H1 (cell line): ENCODE measurements around the gene SPTSSA. TPM values are rescaled to one million over a fixed set of nuclear protein-coding genes. Genes with fewer than 3 reads are reported as not detected.

ENCODE experiments used
- CTCF ChIA-PET: fragments of 300-600 bp; sonication (Branson Sonifier 250); formaldehyde crosslinking; loops from one replicate; lab custom pipeline; 2021; ENCODE audit not compliant: partially characterized antibody; lab: Charles Lee
- POLR2A ChIA-PET: fragments of 300-600 bp; sonication (Branson Sonifier 250); formaldehyde crosslinking; loops from one replicate; lab custom pipeline; 2021; ENCODE audit warnings: inconsistent platforms; ENCODE audit not compliant: partially characterized antibody; lab: Charles Lee
- DNase-seq, 2 experiments: peaks; one replicate each; pipeline versions ENCODE4 v3.0.0 to v3.0.0-alpha.2; 2010 to 2022; ENCODE audit warnings: low spot score in 2 of 2, low read depth in 1 of 2, mixed read lengths in 1 of 2
- FAIRE-seq: peaks from 2 replicates; lab custom pipeline; 2011; peaks lifted over from hg19 to GRCh38; lab: Jason Lieb, UNC
- H2AFZ ChIP-seq: 2 replicates; pipeline ENCODE4 v1.8.1; 2012; ENCODE audit warnings: low read length, inconsistent platforms
- H2AK5ac ChIP-seq: 2 replicates; pipeline ENCODE4 v1.6.1; 2013; ENCODE audit warnings: low read depth, low read length
- H2BK120ac ChIP-seq: replicated peaks from 2 replicates; pipeline ENCODE3; 2013; ENCODE audit warnings: low read depth, low read length, inconsistent platforms
- H2BK12ac ChIP-seq: 2 replicates; pipeline ENCODE4 v1.6.1; 2013; ENCODE audit warnings: low read depth, low read length
- H2BK15ac ChIP-seq: 2 replicates; pipeline ENCODE4 v1.6.1; 2013; ENCODE audit warnings: low read length
- H2BK20ac ChIP-seq: 2 replicates; pipeline ENCODE4 v1.6.1; 2013; ENCODE audit warnings: low read length
- H2BK5ac ChIP-seq: 2 replicates; pipeline ENCODE4 v1.6.1; 2013; ENCODE audit warnings: low read depth, low read length
- H3K14ac ChIP-seq: 2 replicates; pipeline ENCODE4 v1.6.1; 2013; ENCODE audit warnings: inconsistent platforms; ENCODE audit not compliant: insufficient read length
- H3K18ac ChIP-seq: 2 replicates; pipeline ENCODE4 v1.6.1; 2013; ENCODE audit warnings: low read length; ENCODE audit errors: extremely low read depth
- H3K23ac ChIP-seq: 2 replicates; pipeline ENCODE4 v1.6.1; 2013; ENCODE audit warnings: inconsistent platforms; ENCODE audit not compliant: insufficient read length
- H3K23me2 ChIP-seq: 2 replicates; pipeline ENCODE4 v1.6.1; 2013; ENCODE audit warnings: low read depth, low read length
- H3K27ac ChIP-seq: 2 replicates; pipeline ENCODE4 v1.6.1; 2011; ENCODE audit warnings: low read depth, low read length, inconsistent platforms
- H3K27me3 ChIP-seq, 4 experiments: replicated peaks in 1 of 4; 1 replicate in 1 of 4; 2 replicates in 3 of 4; pipeline versions ENCODE4 v1.6.1 to v1.8.1; 2011 to 2013; ENCODE audit warnings: low read length in 3 of 4, mild to moderate bottlenecking in 3 of 4, inconsistent platforms in 2 of 4, mixed read lengths in 2 of 4, moderate library complexity in 1 of 4; ENCODE audit not compliant: control insufficient read depth in 3 of 4, insufficient read depth in 3 of 4; ENCODE audit errors: extremely low read depth in 1 of 4
- H3K36me3 ChIP-seq, 4 experiments: 2 replicates each; pipeline versions ENCODE4 v1.6.1 to v1.8.1; 2011 to 2013; ENCODE audit warnings: mild to moderate bottlenecking in 4 of 4, low read length in 3 of 4, moderate library complexity in 2 of 4, control low read depth in 1 of 4, inconsistent platforms in 1 of 4; ENCODE audit not compliant: insufficient read depth in 4 of 4, control insufficient read depth in 2 of 4
- H3K4ac ChIP-seq: replicated peaks from 2 replicates; pipeline ENCODE3; 2013; ENCODE audit warnings: low read length, low read depth, mixed read lengths, inconsistent platforms; ENCODE audit not compliant: insufficient read length
- H3K4me1 ChIP-seq, 4 experiments: replicated peaks in 1 of 4; 1 replicate in 1 of 4; 2 replicates in 3 of 4; pipeline versions ENCODE4 v1.6.1 to v1.8.1; 2011 to 2013; ENCODE audit warnings: low read length in 3 of 4, inconsistent platforms in 2 of 4, mixed read lengths in 1 of 4; ENCODE audit not compliant: insufficient read depth in 4 of 4, control insufficient read depth in 3 of 4
- H3K4me2 ChIP-seq, 2 experiments: 2 replicates each; pipeline versions ENCODE4 v1.6.1 to v1.8.1; 2011 to 2013; ENCODE audit warnings: low read depth in 2 of 2, low read length in 2 of 2, control low read depth in 1 of 2, inconsistent platforms in 1 of 2, mild to moderate bottlenecking in 1 of 2; ENCODE audit not compliant: insufficient read depth in 1 of 2
- H3K4me3 ChIP-seq, 4 experiments: fragments of 200-600, 300-600 bp in 1 of 4; sonication (generic), shearing (Covaris generic), sonication (Bioruptor Twin) in 1 of 4; 2 replicates each; pipeline versions ENCODE4 v1.5.1 to v1.8.1; 2011 to 2016; ENCODE audit warnings: low read length in 4 of 4, low read depth in 3 of 4, control low read depth in 2 of 4, inconsistent platforms in 2 of 4, mild to moderate bottlenecking in 2 of 4, mixed read lengths in 1 of 4, moderate library complexity in 1 of 4; ENCODE audit not compliant: insufficient read depth in 2 of 4; ENCODE audit errors: extremely low read depth in 1 of 4
- H3K56ac ChIP-seq: replicated peaks from 2 replicates; pipeline ENCODE3; 2013; ENCODE audit warnings: low read depth, mild to moderate bottlenecking, mixed read lengths, low read length, inconsistent platforms; ENCODE audit not compliant: insufficient read length
- H3K79me1 ChIP-seq: 2 replicates; pipeline ENCODE4 v1.6.1; 2013; ENCODE audit warnings: low read depth, low read length, control low read depth
- H3K79me2 ChIP-seq, 2 experiments: 2 replicates each; pipeline versions ENCODE4 v1.6.1 to v1.8.1; 2012 to 2013; ENCODE audit warnings: low read length in 2 of 2, mild to moderate bottlenecking in 2 of 2, inconsistent platforms in 1 of 2; ENCODE audit not compliant: insufficient read depth in 2 of 2, control insufficient read depth in 1 of 2
- H3K9ac ChIP-seq, 4 experiments: replicated peaks in 1 of 4; 1 replicate in 1 of 4; 2 replicates in 3 of 4; pipeline versions ENCODE4 v1.6.1 to v1.8.1; 2011 to 2013; ENCODE audit warnings: low read depth in 3 of 4, low read length in 3 of 4, control low read depth in 2 of 4, mild to moderate bottlenecking in 2 of 4, moderate library complexity in 2 of 4, inconsistent platforms in 1 of 4; ENCODE audit errors: extremely low read depth in 1 of 4
- H3K9me3 ChIP-seq, 2 experiments: 2 replicates each; pipeline versions ENCODE4 v1.6.1 to v1.8.1; 2012 to 2013; ENCODE audit warnings: mild to moderate bottlenecking in 2 of 2, moderate library complexity in 2 of 2, control low read depth in 1 of 2, inconsistent platforms in 1 of 2, low read depth in 1 of 2, low read length in 1 of 2, mixed read lengths in 1 of 2; ENCODE audit not compliant: insufficient read depth in 2 of 2
- H4K20me1 ChIP-seq, 2 experiments: replicated peaks in 1 of 2; 2 replicates each; pipeline versions ENCODE3 to v1.8.1; 2011 to 2013; ENCODE audit warnings: inconsistent platforms in 2 of 2, low read length in 2 of 2, mild to moderate bottlenecking in 1 of 2; ENCODE audit not compliant: insufficient read depth in 2 of 2, control insufficient read depth in 1 of 2
- H4K5ac ChIP-seq: 2 replicates; pipeline ENCODE4 v1.6.1; 2013; ENCODE audit warnings: low read length, low read depth, mixed read lengths, inconsistent platforms; ENCODE audit not compliant: insufficient read length
- H4K8ac ChIP-seq: 2 replicates; pipeline ENCODE4 v1.8.0; 2013; ENCODE audit warnings: mild to moderate bottlenecking, moderate library complexity, low read length, inconsistent platforms; ENCODE audit not compliant: insufficient read depth; ENCODE audit errors: extremely low read depth
- H4K91ac ChIP-seq: replicated peaks from 2 replicates; pipeline ENCODE3; 2013; ENCODE audit warnings: low read length, mixed read lengths, inconsistent platforms; ENCODE audit not compliant: insufficient read length
- BCL11A ChIP-seq, 2 experiments: IDR thresholded peaks; one replicate each; pipeline ENCODE4 v1.6.1; 2011; ENCODE audit warnings: low read depth in 2 of 2, low read length in 2 of 2, mild to moderate bottlenecking in 2 of 2
- BRCA1 ChIP-seq: IDR thresholded peaks from 2 replicates; pipeline ENCODE4 v1.6.1; 2012; ENCODE audit warnings: low read depth, low read length, improper control_type of control experiment
- CBX5 ChIP-seq: fragments of 300-800, 300-1000 bp; sonication (generic); IDR thresholded peaks from 2 replicates; pipeline ENCODE4 v1.7.1; 2016; ENCODE audit warnings: antibody characterized with exemption, low read length, low read depth
- EGR1 ChIP-seq: IDR thresholded peaks from 2 replicates; pipeline ENCODE4 v1.6.1; 2011; ENCODE audit warnings: low read depth, low read length, borderline replicate concordance
- GABPA ChIP-seq: IDR thresholded peaks from 2 replicates; pipeline ENCODE4 v1.6.1; 2011; ENCODE audit warnings: mild to moderate bottlenecking, low read length, moderate library complexity, borderline replicate concordance; ENCODE audit not compliant: insufficient read depth
- JUND ChIP-seq: IDR thresholded peaks from 2 replicates; pipeline ENCODE4 v1.6.1; 2011; ENCODE audit warnings: mild to moderate bottlenecking, improper control_type of control experiment, low read length
- KDM1A ChIP-seq: fragments of 200-600, 300-600 bp; sonication (generic); IDR thresholded peaks from 2 replicates; pipeline ENCODE4 v1.7.1; 2016; ENCODE audit warnings: mild to moderate bottlenecking, low read length, borderline replicate concordance
- PHF8 ChIP-seq: fragments of 200-600 bp; sonication (generic); conservative IDR thresholded peaks from 2 replicates; pipeline ENCODE4 v1.7.1; 2012; ENCODE audit warnings: low read depth, mild to moderate bottlenecking, inconsistent platforms, low read length, moderate library complexity
- RFX5 ChIP-seq: IDR thresholded peaks from 2 replicates; pipeline ENCODE4 v1.6.1; 2011; ENCODE audit warnings: low read depth, low read length, improper control_type of control experiment, borderline replicate concordance
- RXRA ChIP-seq: IDR thresholded peaks from 2 replicates; pipeline ENCODE4 v1.6.1; 2011; ENCODE audit warnings: low read depth, mild to moderate bottlenecking, low read length, moderate library complexity; ENCODE audit not compliant: insufficient read depth
- TAF7 ChIP-seq: optimal IDR thresholded peaks from 2 replicates; pipeline ENCODE3; 2011; ENCODE audit warnings: low read depth, mild to moderate bottlenecking, inconsistent platforms, low read length, moderate library complexity, borderline replicate concordance
- WGBS, 2 experiments: shearing (Covaris generic) in 1 of 2; methylation state at CpG; one replicate each; pipeline versions ENCODE4 v1.1.6 to v1.1.7; 2013 to 2015; ENCODE audit warnings: low lambda C conversion rate in 2 of 2, mixed read lengths in 2 of 2, inconsistent platforms in 1 of 2, low coverage in 1 of 2, missing lambda C conversion rate in 1 of 2; ENCODE audit not compliant: insufficient replicate concordance in 2 of 2, insufficient coverage in 1 of 2, insufficient read length in 1 of 2; ENCODE audit errors: extremely low coverage in 1 of 2, missing lambda C conversion rate in 1 of 2; 5-methylcytosine and 5-hydroxymethylcytosine counted together
- polyA plus RNA-seq, 7 experiments: library from polyadenylated mRNA; depleted of rRNA in 3 of 7; stranded (reverse) in 5 of 7; unstranded in 2 of 7; fragments of >200 nt in 5 of 7; fragments of 200-250 nt in 2 of 7; gene quantifications; 1 replicate in 5 of 7; 2 replicates in 1 of 7; 4 replicates in 1 of 7; pipeline versions ENCODE4 v1.2.1 to v1.2.3, GENCODE V29; 2011 to 2013; ENCODE audit warnings: missing spikeins in 2 of 7, mixed read lengths in 2 of 7
- total RNA-seq: library from RNA; stranded (reverse); fragmentation: NEBNext Ultra II Directional; extraction: Animal tissue kit (Norgen Biotek cat#: 25700); gene quantifications from 2 replicates; pipeline ENCODE4 v1.2.1, GENCODE V29; 2021

The SPTSSA gene
- total and polyA plus RNA-seq, 2 of the 8 experiments (the other 6 are each of a cell fraction or from before 2014, with no cell fraction given) = 24.9 to 28.5 TPM

DNA sequence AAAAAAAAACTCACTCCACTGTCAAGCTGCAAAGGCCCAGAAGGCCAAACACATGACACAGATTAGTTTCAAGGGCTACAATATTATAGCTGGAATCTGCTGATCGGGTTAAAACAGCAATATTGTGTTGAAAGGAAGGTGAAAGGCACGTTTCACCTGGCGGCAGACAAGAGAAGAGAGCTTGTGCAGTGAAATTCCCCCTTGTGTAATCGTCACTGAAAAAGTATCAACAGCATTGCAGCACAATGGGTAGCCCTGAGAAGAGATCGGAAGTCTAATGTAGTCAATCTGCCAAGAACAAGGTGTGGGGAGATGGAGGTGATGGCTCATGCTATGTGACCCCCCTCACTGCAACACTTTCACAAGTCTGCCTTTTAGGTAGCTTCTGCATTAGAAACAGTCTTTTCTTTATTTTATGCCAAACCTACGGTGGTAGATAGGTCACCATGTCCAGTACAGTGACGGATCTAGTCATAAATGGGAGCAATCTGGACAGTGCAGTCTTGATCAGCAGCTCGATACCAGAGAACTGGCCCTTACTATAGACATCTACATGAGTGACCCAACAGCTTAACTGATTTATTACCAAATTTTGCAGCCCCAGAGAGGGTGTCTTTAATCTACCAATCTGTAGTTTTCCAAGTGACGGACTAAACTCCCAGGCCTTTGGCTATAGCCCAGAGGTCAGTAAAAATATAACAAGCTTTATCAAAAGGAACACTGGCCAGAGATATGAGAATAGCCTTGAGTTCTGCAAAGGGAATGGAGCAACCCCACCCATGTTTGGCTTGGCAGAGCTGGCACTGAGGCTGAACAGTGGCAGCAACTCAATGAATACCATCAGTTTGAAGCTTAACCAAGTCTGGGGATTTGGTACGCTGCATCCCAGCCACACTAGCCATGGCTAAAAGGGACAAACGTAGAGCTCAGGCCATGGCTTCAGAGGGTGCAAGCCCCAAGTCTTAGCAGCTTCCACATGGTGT lies 35.4 kb downstream of the SPTSSA start:
- no peak overlapping the region for H3K27ac ChIP-seq
- TF ChIP-seq JUND = no peak
- TF ChIP-seq CBX5 = no peak
- TF ChIP-seq BRCA1 = no peak
- TF ChIP-seq RFX5 = no peak
- TF ChIP-seq KDM1A = no peak
- no peak for TF ChIP-seq BCL11A (IDR thresholded peaks at IDR 0.05; ENCODE audit: low read depth in 2 of 2, low read length in 2 of 2)
- TF ChIP-seq TAF7 = no peak
- TF ChIP-seq PHF8 = no peak
- TF ChIP-seq GABPA = no peak
- TF ChIP-seq RXRA = no peak
- TF ChIP-seq EGR1 = no peak

More for the DNA sequence above, 35.4 kb downstream of the SPTSSA start:
- DNase-seq = no peak
- Histone ChIP-seq H4K91ac (no peak overlapping the region), H3K23me2 (no peaks in the 10 kb centered on the region), H2BK20ac (no peak overlapping the region), H4K8ac (no peak overlapping the region), H2BK5ac (no peak overlapping the region), H3K9me3 (no peaks in the 10 kb centered on the region), H3K27me3 (no peaks in the 10 kb centered on the region), H2AK5ac (no peak overlapping the region), H3K56ac (no peak overlapping the region), H3K18ac (no peak overlapping the region), H2AFZ (no peak overlapping the region), H3K79me2 (no peaks in the 10 kb centered on the region), H2BK15ac (no peak overlapping the region), H3K36me3 (no peaks in the 10 kb centered on the region), H4K20me1 (no peaks in the 10 kb centered on the region), H3K79me1 (no peaks in the 10 kb centered on the region), H4K5ac (no peak overlapping the region), H3K14ac (no peak overlapping the region), H3K4me1 (no peaks in the 10 kb centered on the region), H3K23ac (no peak overlapping the region), H2BK120ac (no peak overlapping the region), H3K9ac (no peak overlapping the region), H2BK12ac (no peak overlapping the region), H3K4me3 (no peak overlapping the region), H3K4ac (no peak overlapping the region), H3K4me2 (no peak overlapping the region)
- no peak for FAIRE-seq
- WGBS, 2 experiments = 86% methylated on average over 11 of the region's 11 CpGs; no CpG with 5 or more reads in 1 of the 2 experiments
- POLR2A ChIA-PET = interaction anchor here (0.6 to 1.1 kb wide), 2 partner anchors 36 to 1736 kb away, joined by 3 to 4 read pairs; partner anchors contain the start of gene SPTSSA
- CTCF ChIA-PET = interaction anchor here (0.9 to 2.5 kb wide), 6 partner anchors 13 to 104 kb away, joined by 3 to 18 read pairs (median 3); no protein-coding TSS in a partner anchor
